ENCODE data around the gene LIN28A.

LIN28A gene

DNA sequence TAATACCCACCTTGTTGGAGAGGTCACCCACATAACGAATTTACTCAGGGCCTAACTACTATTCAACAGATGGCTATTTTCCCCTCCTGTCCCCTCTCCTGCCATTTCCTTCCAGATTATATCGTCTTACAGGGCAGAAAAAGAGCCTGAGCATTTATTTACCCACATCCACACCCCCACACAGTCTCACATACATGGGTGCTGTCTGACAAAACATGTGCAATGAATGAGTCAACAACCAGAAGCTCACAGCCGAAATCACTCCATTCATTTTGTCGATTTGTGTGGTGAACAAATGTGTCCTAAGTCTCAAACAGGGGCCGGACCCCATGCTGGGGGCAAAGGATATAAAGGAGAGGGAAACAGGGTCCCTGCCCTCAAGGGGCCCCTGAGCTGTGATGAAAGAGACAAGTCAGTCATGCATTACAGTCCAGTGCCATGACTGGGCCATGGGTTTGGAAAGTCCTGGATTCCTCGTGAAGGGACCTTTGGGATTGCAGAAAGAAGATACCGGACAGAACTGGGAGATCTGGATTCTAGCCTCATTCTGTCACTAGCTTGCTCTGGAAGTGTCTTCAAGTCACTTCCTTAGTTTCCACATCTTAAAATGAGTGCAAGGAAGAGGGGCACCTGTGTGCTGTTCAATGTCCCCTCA, 21.7 kb upstream of the LIN28A start:
- H3K4me3 ChIP-seq (ENCODE audit: low read depth, low read length), result no peak overlapping the region
- TF ChIP-seq, protein P1, sequence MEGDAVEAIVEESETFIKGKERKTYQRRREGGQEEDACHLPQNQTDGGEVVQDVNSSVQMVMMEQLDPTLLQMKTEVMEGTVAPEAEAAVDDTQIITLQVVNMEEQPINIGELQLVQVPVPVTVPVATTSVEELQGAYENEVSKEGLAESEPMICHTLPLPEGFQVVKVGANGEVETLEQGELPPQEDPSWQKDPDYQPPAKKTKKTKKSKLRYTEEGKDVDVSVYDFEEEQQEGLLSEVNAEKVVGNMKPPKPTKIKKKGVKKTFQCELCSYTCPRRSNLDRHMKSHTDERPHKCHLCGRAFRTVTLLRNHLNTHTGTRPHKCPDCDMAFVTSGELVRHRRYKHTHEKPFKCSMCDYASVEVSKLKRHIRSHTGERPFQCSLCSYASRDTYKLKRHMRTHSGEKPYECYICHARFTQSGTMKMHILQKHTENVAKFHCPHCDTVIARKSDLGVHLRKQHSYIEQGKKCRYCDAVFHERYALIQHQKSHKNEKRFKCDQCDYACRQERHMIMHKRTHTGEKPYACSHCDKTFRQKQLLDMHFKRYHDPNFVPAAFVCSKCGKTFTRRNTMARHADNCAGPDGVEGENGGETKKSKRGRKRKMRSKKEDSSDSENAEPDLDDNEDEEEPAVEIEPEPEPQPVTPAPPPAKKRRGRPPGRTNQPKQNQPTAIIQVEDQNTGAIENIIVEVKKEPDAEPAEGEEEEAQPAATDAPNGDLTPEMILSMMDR (IDR thresholded peaks at IDR 0.05; ENCODE audit: low read depth, low read length), result no peak

DNA sequence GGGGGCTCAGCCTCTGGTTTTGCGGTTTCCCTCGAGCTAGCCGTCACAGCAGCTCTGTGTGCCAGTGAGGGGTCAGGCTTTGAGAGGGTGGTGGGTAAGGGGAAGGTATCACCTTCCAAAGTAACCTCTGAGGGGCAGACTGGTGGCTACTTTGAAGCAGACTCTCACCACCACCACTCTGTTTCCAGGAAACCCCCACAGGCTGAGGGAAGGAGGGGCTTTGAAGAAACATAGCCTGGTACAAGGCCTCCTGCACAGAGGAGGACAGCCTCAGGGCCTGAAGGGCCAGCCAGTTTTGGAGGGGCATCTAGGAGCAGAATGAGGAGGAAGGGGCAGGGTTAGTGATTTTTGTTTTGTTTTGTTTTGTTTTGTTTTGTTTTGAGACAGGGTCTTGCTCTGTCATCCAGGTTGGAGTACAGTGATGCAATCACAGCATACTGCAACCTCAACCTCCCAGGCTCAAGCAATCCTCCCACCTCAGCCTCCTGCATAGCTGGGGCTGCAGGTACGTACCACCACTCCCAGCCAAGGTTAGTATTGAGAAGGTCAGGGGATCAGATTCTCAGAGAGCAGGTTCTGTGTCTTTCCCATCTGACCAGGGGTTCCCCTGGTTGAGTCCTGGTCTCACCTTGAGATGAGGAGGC, 20.9 kb upstream of the LIN28A start:
- TF ChIP-seq, protein P1 (IDR thresholded peaks at IDR 0.05; ENCODE audit: low read depth, low read length), result no peak
- H3K4me3 ChIP-seq (ENCODE audit: low read depth, low read length), result no peak overlapping the region

DNA sequence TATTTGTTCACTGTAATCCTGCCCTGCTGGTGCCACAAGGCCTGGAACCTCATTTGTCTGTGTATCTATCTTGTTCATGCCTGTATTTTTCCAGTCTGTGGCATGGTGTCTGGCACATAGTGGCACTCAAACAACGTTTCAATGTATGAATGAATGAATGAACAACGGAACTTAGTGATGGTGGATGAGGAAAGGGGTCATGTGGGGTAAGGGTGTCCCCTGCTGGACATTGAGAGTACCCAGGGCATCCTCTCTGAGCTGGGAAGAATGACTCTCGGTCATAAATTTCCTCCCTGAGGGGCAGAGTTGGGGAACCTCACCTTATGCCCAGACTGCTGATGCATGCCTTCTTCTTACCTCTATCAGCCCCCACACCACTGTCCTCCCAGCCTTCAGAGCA, 19.2 kb upstream of the LIN28A start:
- TF ChIP-seq, protein P1 (IDR thresholded peaks at IDR 0.05; ENCODE audit: low read depth, low read length), result peak; percentile 96
- H3K4me3 ChIP-seq (ENCODE audit: low read depth, low read length), result no peak overlapping the region

DNA sequence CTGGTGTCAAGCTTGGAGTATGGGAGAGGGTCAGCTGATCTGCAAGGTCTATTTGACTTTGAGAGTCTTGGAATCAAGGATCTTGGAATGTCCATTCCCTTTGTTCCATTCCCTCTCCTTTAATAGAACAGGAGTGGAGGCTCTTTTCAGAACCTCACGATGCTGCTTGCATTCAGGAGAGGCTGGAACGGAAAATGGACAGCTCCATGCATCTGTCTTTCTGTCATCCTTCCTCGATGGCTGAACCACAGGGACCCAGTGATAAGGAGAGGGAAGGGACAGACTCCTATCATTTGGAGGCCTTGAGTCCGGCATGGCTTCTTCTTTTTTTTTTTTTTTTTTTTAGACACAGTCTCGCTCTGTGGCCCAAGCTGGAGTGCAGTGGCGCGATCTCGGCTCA, 14.9 kb upstream of the LIN28A start:
- TF ChIP-seq, protein P1 (IDR thresholded peaks at IDR 0.05; ENCODE audit: low read depth, low read length), result no peak
- no peak overlapping the region for H3K4me3 ChIP-seq (ENCODE audit: low read depth, low read length)

DNA sequence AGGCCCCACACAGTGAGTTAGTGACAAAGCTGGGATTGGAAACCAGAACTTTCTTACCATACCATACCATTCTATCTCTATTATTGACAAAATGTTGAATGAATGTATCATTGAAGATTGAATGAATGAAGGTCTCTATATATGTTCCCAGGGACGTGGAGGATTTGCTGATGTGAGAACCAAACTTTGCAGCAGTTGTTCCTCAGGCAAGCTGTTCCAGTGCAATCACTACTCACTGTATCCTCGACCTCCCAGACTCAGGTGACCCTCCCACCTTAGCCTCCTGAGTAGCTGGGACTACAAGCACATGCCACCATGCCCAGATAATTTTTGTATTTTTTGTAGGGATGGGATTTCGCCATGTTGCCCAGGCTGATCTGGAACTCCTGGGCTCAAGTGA, 11.6 kb upstream of the LIN28A start:
- TF ChIP-seq, protein P1 (IDR thresholded peaks at IDR 0.05; ENCODE audit: low read depth, low read length), result no peak
- H3K4me3 ChIP-seq (ENCODE audit: low read depth, low read length), result no peak overlapping the region

DNA sequence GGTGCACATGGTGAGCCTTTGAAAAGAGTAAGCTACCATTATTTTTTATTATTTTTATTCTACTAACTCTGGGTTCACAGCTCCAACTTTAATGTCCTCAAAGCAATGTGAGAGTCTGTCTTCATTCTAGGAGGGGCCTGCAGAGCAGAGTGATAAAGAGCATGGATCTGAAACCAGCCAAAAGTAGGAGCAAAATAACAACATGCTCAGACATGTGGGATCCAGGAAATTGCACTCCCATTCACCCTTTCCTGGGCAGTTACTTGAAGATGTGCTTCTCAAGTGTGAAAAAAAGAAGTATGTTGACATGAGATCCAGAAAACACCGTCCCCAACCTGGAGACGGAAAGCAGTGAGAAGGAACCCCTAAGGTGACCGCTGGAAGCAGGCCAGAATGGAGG, 8.7 kb upstream of the LIN28A start:
- TF ChIP-seq, protein P1 (IDR thresholded peaks at IDR 0.05; ENCODE audit: low read depth, low read length), result no peak
- H3K4me3 ChIP-seq (ENCODE audit: low read depth, low read length), result no peak overlapping the region

DNA sequence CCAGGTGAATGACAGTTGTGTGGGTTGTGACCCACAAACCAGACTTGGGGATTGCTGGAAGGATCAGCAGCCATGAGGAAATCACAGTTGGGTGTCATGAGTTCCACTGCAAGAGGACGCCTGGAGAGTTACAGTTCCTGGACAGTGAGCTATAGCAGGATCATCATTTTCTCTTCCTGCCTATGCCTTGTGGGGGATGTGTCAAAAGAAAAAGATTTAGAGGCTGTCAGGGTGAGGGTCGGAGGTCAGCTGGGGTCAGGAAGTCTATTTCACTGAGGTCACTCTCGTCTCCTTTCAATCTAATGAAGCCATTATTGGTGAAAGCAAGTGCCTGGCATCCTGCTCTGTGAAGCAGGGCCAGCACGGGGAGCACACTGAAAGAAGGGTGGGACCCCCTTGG, 7.0 kb upstream of the LIN28A start:
- H3K4me3 ChIP-seq (ENCODE audit: low read depth, low read length), result no peak overlapping the region
- TF ChIP-seq, protein P1 (IDR thresholded peaks at IDR 0.05; ENCODE audit: low read depth, low read length), result no peak
